Measurements from ENCODE around the gene DDX1.
"Not testable (repeated sequence)": the region's sequence is repeated elsewhere in the genome, so short reads cannot be mapped to it uniquely, and the experiment has no call there.

DDX1 gene

GRCh38 chr2:15673919-15674636 lies 82.4 kb downstream of the DDX1 start:
- Histone ChIP-seq H3K27me3 (ENCODE audit: control insufficient read depth, insufficient read depth, low read length) (no peaks in the 10 kb centered on the region), H3K36me3 (ENCODE audit: control insufficient read depth, insufficient read depth, low read length) (peaks cover 2% of the 10 kb centered on the region), H3K4me1 (ENCODE audit: control insufficient read depth, insufficient read depth, low read length) (no peaks in the 10 kb centered on the region), H3K4me3 (ENCODE audit: low read depth, low read length) (no peak overlapping the region), H3K9me3 (ENCODE audit: control insufficient read depth, insufficient read depth, low read length) (no peaks in the 10 kb centered on the region), H3K9ac (ENCODE audit: low read depth, low read length) (no peak overlapping the region)

GRCh38 chr2:15674637-15675455 lies 83.2 kb downstream of the DDX1 start:
- H3K27me3 ChIP-seq (ENCODE audit: control insufficient read depth, insufficient read depth, low read length): no peaks in the 10 kb centered on the region
- peaks cover 2% of the 10 kb centered on the region for H3K36me3 ChIP-seq (ENCODE audit: control insufficient read depth, insufficient read depth, low read length)
- H3K9ac ChIP-seq (ENCODE audit: low read depth, low read length): no peak overlapping the region
- H3K4me1 ChIP-seq (ENCODE audit: control insufficient read depth, insufficient read depth, low read length): no peaks in the 10 kb centered on the region
- H3K4me3 ChIP-seq (ENCODE audit: low read depth, low read length): no peak overlapping the region
- no peaks in the 10 kb centered on the region for H3K9me3 ChIP-seq (ENCODE audit: control insufficient read depth, insufficient read depth, low read length)

DNA sequence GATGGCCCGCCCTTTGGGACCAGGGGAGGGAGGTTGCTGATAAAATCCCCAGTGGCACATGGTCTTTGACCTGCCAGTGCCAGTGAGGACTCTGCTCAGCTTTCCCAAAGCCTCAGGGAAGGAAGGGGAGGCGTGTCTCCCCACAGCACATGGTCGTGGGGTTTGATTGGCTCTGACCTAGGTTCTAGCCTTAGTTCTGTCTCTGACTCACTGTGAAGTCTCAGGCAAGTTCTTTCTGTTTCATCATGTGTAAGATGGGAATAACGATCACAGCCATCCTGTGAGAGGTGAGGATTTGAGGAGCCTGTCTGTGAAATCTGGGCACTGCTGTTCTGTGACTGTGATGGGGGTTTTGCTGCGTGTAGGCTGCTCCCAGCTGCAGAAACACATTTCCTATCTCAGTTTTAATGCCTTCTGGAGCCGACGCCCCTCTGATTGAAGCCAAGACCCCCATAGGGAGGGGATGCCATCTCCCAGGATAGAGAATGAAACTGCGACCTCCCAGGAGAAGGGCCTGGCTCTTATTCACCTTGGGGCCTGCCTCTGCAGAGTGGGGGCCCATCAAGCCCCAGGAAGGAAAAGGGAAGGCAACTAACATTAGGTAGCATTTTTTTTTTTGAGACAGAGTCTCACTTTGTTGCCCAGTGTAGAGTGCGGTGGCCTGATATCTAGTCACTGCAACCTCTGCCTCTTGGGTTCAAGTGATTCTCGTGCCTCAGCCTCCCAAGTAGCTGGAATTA lies 84.0 kb downstream of the DDX1 start:
- H3K9me3 ChIP-seq (ENCODE audit: control insufficient read depth, insufficient read depth, low read length): no peaks in the 10 kb centered on the region
- no peaks in the 10 kb centered on the region for H3K27me3 ChIP-seq (ENCODE audit: control insufficient read depth, insufficient read depth, low read length)
- H3K4me1 ChIP-seq (ENCODE audit: control insufficient read depth, insufficient read depth, low read length): no peaks in the 10 kb centered on the region

DNA sequence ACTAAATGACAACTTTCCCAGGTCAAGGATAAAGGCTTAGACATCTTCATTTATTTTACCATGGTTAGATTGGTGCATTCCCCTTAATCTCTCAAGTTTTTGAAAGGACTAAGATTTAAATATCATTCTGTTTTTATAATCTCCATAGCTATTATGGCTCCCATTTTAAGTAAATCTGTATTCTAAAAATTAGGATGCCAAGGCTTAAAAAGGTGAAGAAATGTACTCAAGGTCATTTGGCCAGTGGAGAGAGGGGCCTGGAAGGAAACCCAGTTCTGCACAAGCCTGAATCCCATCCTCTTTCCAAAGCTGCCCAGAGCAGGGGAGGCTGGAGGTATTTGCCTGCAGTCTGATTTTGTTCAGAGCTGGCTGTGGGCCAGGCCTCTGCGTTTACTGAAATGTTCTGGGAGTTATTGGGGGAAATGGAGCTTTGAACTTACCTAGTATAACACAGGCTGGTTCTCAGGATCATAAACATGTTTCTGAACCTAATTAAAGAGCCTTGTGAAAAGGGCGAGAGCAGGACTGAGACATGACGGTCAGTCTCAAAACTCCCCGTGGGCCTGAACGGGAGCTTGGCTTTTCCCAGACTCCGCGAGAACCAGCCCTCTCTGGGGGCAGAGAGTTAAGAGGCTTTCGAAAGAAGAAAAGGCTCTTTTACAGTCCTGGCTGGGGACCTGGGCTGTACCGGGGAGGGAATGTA lies 85.6 kb downstream of the DDX1 start:
- no peaks in the 10 kb centered on the region for H3K36me3 ChIP-seq (ENCODE audit: control insufficient read depth, insufficient read depth, low read length)
- no peaks in the 10 kb centered on the region for H3K9me3 ChIP-seq (ENCODE audit: control insufficient read depth, insufficient read depth, low read length)
- no peaks in the 10 kb centered on the region for H3K4me1 ChIP-seq (ENCODE audit: control insufficient read depth, insufficient read depth, low read length)
- H3K27me3 ChIP-seq (ENCODE audit: control insufficient read depth, insufficient read depth, low read length): no peaks in the 10 kb centered on the region
- no peak overlapping the region for H3K4me3 ChIP-seq (ENCODE audit: low read depth, low read length)
- H3K9ac ChIP-seq (ENCODE audit: low read depth, low read length): no peak overlapping the region

More for the DNA sequence above, 84.0 kb downstream of the DDX1 start:
- Histone ChIP-seq H3K4me3 (ENCODE audit: low read depth, low read length) (no peak overlapping the region), H3K36me3 (ENCODE audit: control insufficient read depth, insufficient read depth, low read length) (no peaks in the 10 kb centered on the region), H3K9ac (ENCODE audit: low read depth, low read length) (no peak overlapping the region)

DNA sequence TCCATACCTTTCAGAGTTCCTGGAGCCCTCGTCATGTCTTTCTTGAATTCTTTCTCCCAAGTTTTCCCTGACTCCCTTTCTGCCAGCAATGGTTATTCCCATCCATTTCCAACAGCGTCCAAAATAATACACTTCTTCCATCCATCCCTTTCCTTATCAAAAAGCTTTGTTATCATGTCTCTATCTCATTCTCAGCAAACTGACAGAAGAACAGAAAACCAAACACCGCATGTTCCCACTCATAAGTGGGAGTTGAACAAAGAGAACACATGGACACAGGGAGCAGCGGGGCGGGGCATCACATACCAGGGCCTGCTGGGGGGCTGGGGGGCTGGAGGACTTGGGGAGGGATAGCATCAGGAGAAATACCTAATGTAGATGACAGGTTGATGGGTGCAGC lies 86.7 kb downstream of the DDX1 start:
- Histone ChIP-seq H3K36me3 (ENCODE audit: control insufficient read depth, insufficient read depth, low read length) (no peaks in the 10 kb centered on the region), H3K4me3 (ENCODE audit: low read depth, low read length) (no peak overlapping the region), H3K9me3 (ENCODE audit: control insufficient read depth, insufficient read depth, low read length) (no peaks in the 10 kb centered on the region), H3K27me3 (ENCODE audit: control insufficient read depth, insufficient read depth, low read length) (no peaks in the 10 kb centered on the region), H3K9ac (ENCODE audit: low read depth, low read length) (no peak overlapping the region), H3K4me1 (ENCODE audit: control insufficient read depth, insufficient read depth, low read length) (no peaks in the 10 kb centered on the region)

DNA sequence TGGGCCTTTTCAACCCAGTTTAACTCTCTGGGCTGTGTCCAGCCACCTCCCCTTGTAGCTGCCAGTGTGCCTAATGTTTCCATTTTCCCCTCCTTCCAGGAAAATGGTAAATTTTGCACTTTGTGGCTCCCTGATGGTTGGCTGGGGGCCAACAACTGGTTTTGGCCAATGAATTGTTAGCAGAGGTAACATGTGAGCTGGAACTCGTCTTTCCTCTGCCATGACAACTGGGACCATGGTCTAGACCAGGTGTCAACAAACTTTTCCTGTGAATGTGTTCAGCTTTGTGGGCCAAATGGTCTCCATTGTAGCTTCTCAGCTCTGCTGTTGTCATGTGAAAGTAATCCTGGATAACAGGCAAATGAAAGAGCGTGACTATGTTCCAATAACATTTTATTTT lies 87.2 kb downstream of the DDX1 start:
- H3K36me3 ChIP-seq (ENCODE audit: control insufficient read depth, insufficient read depth, low read length): no peaks in the 10 kb centered on the region
- H3K9ac ChIP-seq (ENCODE audit: low read depth, low read length): no peak overlapping the region
- no peaks in the 10 kb centered on the region for H3K27me3 ChIP-seq (ENCODE audit: control insufficient read depth, insufficient read depth, low read length)
- no peaks in the 10 kb centered on the region for H3K9me3 ChIP-seq (ENCODE audit: control insufficient read depth, insufficient read depth, low read length)
- no peak overlapping the region for H3K4me3 ChIP-seq (ENCODE audit: low read depth, low read length)
- H3K4me1 ChIP-seq (ENCODE audit: control insufficient read depth, insufficient read depth, low read length): no peaks in the 10 kb centered on the region

DNA sequence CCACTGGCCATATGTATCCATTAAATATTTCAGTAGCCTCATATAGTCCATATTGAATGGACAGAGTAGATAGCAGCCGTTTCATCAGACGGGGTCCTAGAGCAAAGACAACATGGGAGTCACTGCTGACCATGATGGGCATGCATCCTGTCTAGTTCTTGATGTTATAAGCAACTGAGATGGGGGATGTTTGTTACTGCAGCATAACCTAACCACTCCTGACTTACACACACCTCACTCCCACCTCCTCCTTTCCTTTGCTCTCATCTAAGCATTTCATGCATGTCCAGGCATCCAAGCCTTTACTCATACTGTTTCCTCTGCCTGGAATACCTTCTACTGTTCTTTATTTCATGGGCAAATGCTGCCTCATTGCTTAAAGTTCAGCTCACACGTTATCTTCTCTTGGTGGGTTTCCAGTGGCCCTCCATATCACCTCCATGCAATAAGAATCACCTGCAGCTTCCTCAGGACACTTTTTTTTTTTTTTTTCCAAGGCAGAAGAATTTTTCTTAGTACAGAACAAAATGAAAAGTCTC lies 87.8 kb downstream of the DDX1 start:
- H3K27me3 ChIP-seq (ENCODE audit: control insufficient read depth, insufficient read depth, low read length): no peaks in the 10 kb centered on the region
- H3K4me3 ChIP-seq (ENCODE audit: low read depth, low read length): no peak overlapping the region
- no peaks in the 10 kb centered on the region for H3K4me1 ChIP-seq (ENCODE audit: control insufficient read depth, insufficient read depth, low read length)
- H3K36me3 ChIP-seq (ENCODE audit: control insufficient read depth, insufficient read depth, low read length): no peaks in the 10 kb centered on the region
- no peak overlapping the region for H3K9ac ChIP-seq (ENCODE audit: low read depth, low read length)
- no peaks in the 10 kb centered on the region for H3K9me3 ChIP-seq (ENCODE audit: control insufficient read depth, insufficient read depth, low read length)

- H3K4me1 ChIP-seq (ENCODE audit: control insufficient read depth, insufficient read depth, low read length); H3K4me3 ChIP-seq (ENCODE audit: low read depth, low read length); H3K9ac ChIP-seq (ENCODE audit: low read depth, low read length); H3K9me3 ChIP-seq (ENCODE audit: control insufficient read depth, insufficient read depth, low read length); H3K36me3 ChIP-seq (ENCODE audit: control insufficient read depth, insufficient read depth, low read length); H3K27me3 ChIP-seq (ENCODE audit: control insufficient read depth, insufficient read depth, low read length): not testable (repeated sequence)
Observed at GRCh38 chr2:15680132-15680531, 88.5 kb downstream of the DDX1 start.
